ENCODE data around the gene RIC8B. TPM values are rescaled to one million over a fixed set of nuclear protein-coding genes. Genes with fewer than 3 reads are reported as not detected.
A peak's percentile ranks its signal among the peaks of the same experiment; 100 is the strongest.

The RIC8B gene
- total RNA-seq, 1 donor from 2014 or later = 33.8 TPM

- TF ChIP-seq CTCF (conservative IDR thresholded peaks at IDR 0.05) = no peak
- Mint-ChIP-seq H3K27me3 (ENCODE audit: low read depth) (peaks cover 3% of the 10 kb centered on the region), H3K9me3 (peaks cover 8% of the 10 kb centered on the region), H3K4me1 (peaks cover 13% of the 10 kb centered on the region), H3K27ac (ENCODE audit: unreplicated experiment) (no peak overlapping the region), H3K36me3 (ENCODE audit: low read depth) (no peaks in the 10 kb centered on the region), H3K4me3 (no peak overlapping the region)
- DNase-seq (ENCODE audit: low read depth, low spot score) = no peak
These were observed 135.7 kb downstream of the RIC8B start for GRCh38 chr12:106910202-106910601.

GRCh38 chr12:106911581-106911980 lies 137.1 kb downstream of the RIC8B start:
- TF ChIP-seq CTCF (conservative IDR thresholded peaks at IDR 0.05) = no peak
- peaks cover 21% of the 10 kb centered on the region for H3K4me1 Mint-ChIP-seq
- peaks cover 4% of the 10 kb centered on the region for H3K9me3 Mint-ChIP-seq
- H3K27ac Mint-ChIP-seq (ENCODE audit: unreplicated experiment) = no peak overlapping the region
- H3K36me3 Mint-ChIP-seq (ENCODE audit: low read depth) = no peaks in the 10 kb centered on the region
- H3K4me3 Mint-ChIP-seq = no peak overlapping the region
- peaks cover 3% of the 10 kb centered on the region for H3K27me3 Mint-ChIP-seq (ENCODE audit: low read depth)
- no peak for DNase-seq (ENCODE audit: low read depth, low spot score)

GRCh38 chr12:106913456-106913855 lies 139.0 kb downstream of the RIC8B start:
- Mint-ChIP-seq H3K4me1 (peaks cover 40% of the 10 kb centered on the region), H3K27ac (ENCODE audit: unreplicated experiment) (no peak overlapping the region), H3K27me3 (ENCODE audit: low read depth) (no peaks in the 10 kb centered on the region), H3K36me3 (ENCODE audit: low read depth) (no peaks in the 10 kb centered on the region), H3K4me3 (no peak overlapping the region), H3K9me3 (no peaks in the 10 kb centered on the region)
- DNase-seq (ENCODE audit: low read depth, low spot score) = no peak
- TF ChIP-seq CTCF (conservative IDR thresholded peaks at IDR 0.05) = no peak

GRCh38 chr12:106914796-106915634 lies 140.5 kb downstream of the RIC8B start:
- TF ChIP-seq CTCF (conservative IDR thresholded peaks at IDR 0.05) = no peak
- H3K4me3 Mint-ChIP-seq = no peak overlapping the region

GRCh38 chr12:106915635-106916026 lies 141.1 kb downstream of the RIC8B start:
- no peak for TF ChIP-seq CTCF (conservative IDR thresholded peaks at IDR 0.05)
- no peak for DNase-seq (ENCODE audit: low read depth, low spot score)
- Mint-ChIP-seq H3K4me1 (peaks cover 52% of the 10 kb centered on the region), H3K27ac (ENCODE audit: unreplicated experiment) (peak overlapping the region; percentile 3), H3K36me3 (ENCODE audit: low read depth) (no peaks in the 10 kb centered on the region), H3K4me3 (no peak overlapping the region), H3K9me3 (no peaks in the 10 kb centered on the region), H3K27me3 (ENCODE audit: low read depth) (no peaks in the 10 kb centered on the region)

More at GRCh38 chr12:106914796-106915634, 140.5 kb downstream of the RIC8B start:
- Mint-ChIP-seq H3K36me3 (ENCODE audit: low read depth) (no peaks in the 10 kb centered on the region), H3K27ac (ENCODE audit: unreplicated experiment) (no peak overlapping the region), H3K4me1 (peaks cover 52% of the 10 kb centered on the region), H3K9me3 (no peaks in the 10 kb centered on the region), H3K27me3 (ENCODE audit: low read depth) (no peaks in the 10 kb centered on the region)
- DNase-seq (ENCODE audit: low read depth, low spot score) = no peak

Data from neural crest cell (in vitro differentiated cells).